Lung microvascular endothelial cell (primary cell): ENCODE results near the gene ACAN. TPM values are rescaled to one million over a fixed set of nuclear protein-coding genes. Genes with fewer than 3 reads are reported as not detected.
A peak's percentile ranks its signal among the peaks of the same experiment; 100 is the strongest.

Experiments
- DNase-seq, 2 donors: peaks; one replicate each; pipeline versions ENCODE4 v3.0.0 to v3.0.0-alpha.2; 2010; ENCODE audit warnings: low read depth in 2 of 2
- total RNA-seq: library from RNA; depleted of rRNA; stranded (reverse); fragments of >200 nt; gene quantifications from 2 replicates; pipeline ENCODE4 v1.2.1, GENCODE V29; 2014

Gene ACAN
- total RNA-seq, 1 donor from 2014 or later: not detected

GRCh38 chr15:88877415-88877814, 74.2 kb downstream of the ACAN start:
- DNase-seq: no peak

- no peak for DNase-seq
Observed at GRCh38 chr15:88877906-88878305, 74.7 kb downstream of the ACAN start.

GRCh38 chr15:88878720-88879184, 75.5 kb downstream of the ACAN start:
- DNase-seq: peak; percentile 52 to 66

GRCh38 chr15:88880944-88881740, 77.9 kb downstream of the ACAN start:
- DNase-seq: no peak

GRCh38 chr15:88881775-88882174, 78.5 kb downstream of the ACAN start:
- no peak for DNase-seq

- DNase-seq: peak in 1 of 2 donors; percentile 19
Observed at GRCh38 chr15:88882785-88883184, 79.5 kb downstream of the ACAN start.

- no peak for DNase-seq
Observed at GRCh38 chr15:88887068-88887580, 83.9 kb downstream of the ACAN start.

GRCh38 chr15:88888719-88889118, 85.5 kb downstream of the ACAN start:
- DNase-seq: no peak

- DNase-seq: no peak
Observed at GRCh38 chr15:88890495-88890894, 87.3 kb downstream of the ACAN start.

GRCh38 chr15:88891540-88892254, 88.5 kb downstream of the ACAN start:
- DNase-seq: no peak

GRCh38 chr15:88894348-88894818, 91.1 kb downstream of the ACAN start:
- DNase-seq: peak; percentile 22 to 81

GRCh38 chr15:88894819-88895767, 91.9 kb downstream of the ACAN start, which contains the start of gene HAPLN3:
HAPLN3 (minus strand) TSS chr15:88895544; CDS start chr15:88887298, 8,246 bp downstream.
- DNase-seq: peak; percentile 21 to 33

GRCh38 chr15:88896333-88897033, 93.2 kb downstream of the ACAN start:
- DNase-seq: peak; percentile 19 to 82

GRCh38 chr15:88897142-88897455, 93.9 kb downstream of the ACAN start:
- no peak for DNase-seq

GRCh38 chr15:88897456-88898194, 94.4 kb downstream of the ACAN start:
- DNase-seq: peak; percentile 64 to 87

GRCh38 chr15:88898736-88899135, 95.5 kb downstream of the ACAN start:
- DNase-seq: no peak

GRCh38 chr15:88899251-88899650, 96.0 kb downstream of the ACAN start:
- DNase-seq: no peak

- peak in 1 of 2 donors; percentile 51 for DNase-seq
Observed at GRCh38 chr15:88900309-88900981, 97.2 kb downstream of the ACAN start.

GRCh38 chr15:88900982-88901418, 97.8 kb downstream of the ACAN start:
- no peak for DNase-seq
